Uterus (tissue), 2 donors: ENCODE results near the gene ST8SIA6.

Experiments
- CTCF ChIP-seq, 4 experiments: fragments of 200-600 bp in 2 of 4; fragments of 450-650 bp in 2 of 4; sonication (generic) in 2 of 4; IDR thresholded peaks; one replicate each; pipeline ENCODE4 v1.5.1; 2016 to 2019; ENCODE audit warnings: antibody characterized with exemption in 4 of 4, mild to moderate bottlenecking in 2 of 4, moderate library complexity in 1 of 4
- POLR2A ChIP-seq, 2 donors: fragments of 450-650 bp; IDR thresholded peaks; one replicate each; pipeline ENCODE4 v1.6.1; 2016; ENCODE audit warnings: antibody characterized with exemption in 2 of 2, mild to moderate bottlenecking in 1 of 2, moderate library complexity in 1 of 2

GRCh38 chr10:17335065-17335464, 119.3 kb downstream of the ST8SIA6 start:
- TF ChIP-seq CTCF (IDR thresholded peaks at IDR 0.05) (no peak), POLR2A (IDR thresholded peaks at IDR 0.05) (no peak)
